Islet precursor cell (in vitro differentiated cells): ENCODE data around the gene STEEP1.
A peak's percentile ranks its signal among the peaks of the same experiment; 100 is the strongest.
"Not testable (repeated sequence)": the region's sequence is repeated elsewhere in the genome, so short reads cannot be mapped to it uniquely, and the experiment has no call there.

Source experiments
- DNase-seq: peaks from one replicate; pipeline ENCODE4 v3.0.0-alpha.2; 2018

The STEEP1 gene

DNA sequence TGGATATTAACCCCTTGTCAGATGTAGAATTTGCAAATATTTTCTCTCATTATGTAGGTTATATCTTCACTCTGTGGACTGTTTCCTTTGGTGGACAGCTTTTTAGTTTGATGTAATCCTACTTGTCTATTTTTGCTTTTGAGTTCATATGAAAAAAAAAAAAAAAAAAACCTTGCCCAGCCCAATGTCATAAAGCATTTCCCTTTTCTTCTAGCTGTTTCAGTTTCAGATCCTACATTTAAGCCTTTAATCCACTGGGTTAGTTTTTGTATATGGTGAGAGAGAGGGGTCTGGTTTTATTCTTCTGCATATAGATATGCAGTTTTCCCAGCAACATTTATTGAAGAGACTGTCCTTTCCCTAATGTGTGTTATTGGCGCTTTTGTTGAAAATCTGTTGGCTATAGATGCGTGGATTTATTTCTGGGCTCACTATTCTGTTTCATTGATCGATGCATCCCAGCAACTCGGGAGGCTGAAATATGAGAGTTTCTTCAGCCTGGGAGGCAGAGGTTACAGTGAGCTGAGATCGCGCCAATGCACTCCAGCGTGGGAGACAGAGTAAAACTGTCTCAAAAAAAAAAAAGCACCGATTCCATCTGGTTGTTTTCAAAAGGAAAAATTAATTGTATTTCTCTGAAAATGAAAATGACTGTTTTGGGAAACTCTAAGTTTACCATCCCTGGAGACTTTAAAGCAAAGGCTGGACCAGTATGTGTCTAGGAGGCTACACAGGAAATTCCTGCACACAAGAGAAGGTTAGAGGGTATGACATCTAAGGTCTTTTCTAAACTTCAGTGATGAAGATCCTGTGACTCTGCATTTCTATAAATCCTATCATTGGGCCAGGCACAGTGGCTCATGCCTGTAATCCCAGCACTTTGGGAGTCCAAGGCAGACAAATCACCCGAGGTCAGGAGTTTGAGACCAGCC is 35.6 kb downstream of the STEEP1 start:
- DNase-seq = no peak

GRCh38 chrX:119523664-119524184 is 41.5 kb downstream of the STEEP1 start:
- no peak for DNase-seq

- DNase-seq = no peak
These were observed 44.0 kb downstream of the STEEP1 start for GRCh38 chrX:119521246-119521645.

DNA sequence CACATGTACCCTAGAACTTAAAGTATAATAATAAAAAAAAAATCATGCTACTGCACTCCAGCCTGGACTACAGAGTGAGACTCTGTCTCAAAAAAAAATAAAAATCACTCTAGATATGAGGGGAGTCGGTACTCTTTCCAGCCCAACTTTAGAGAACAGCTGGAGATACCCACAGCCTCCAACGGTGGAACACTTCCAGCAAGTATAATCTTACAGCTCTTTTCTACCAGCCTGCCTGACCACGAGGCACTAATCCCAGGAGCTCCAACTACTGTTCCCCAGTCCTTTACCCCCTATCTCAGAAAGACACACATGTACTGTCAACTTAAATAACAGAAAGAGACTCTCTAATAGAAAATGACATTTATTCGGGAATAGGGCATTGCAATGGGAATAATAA is 46.8 kb downstream of the STEEP1 start:
- no peak for DNase-seq

DNA sequence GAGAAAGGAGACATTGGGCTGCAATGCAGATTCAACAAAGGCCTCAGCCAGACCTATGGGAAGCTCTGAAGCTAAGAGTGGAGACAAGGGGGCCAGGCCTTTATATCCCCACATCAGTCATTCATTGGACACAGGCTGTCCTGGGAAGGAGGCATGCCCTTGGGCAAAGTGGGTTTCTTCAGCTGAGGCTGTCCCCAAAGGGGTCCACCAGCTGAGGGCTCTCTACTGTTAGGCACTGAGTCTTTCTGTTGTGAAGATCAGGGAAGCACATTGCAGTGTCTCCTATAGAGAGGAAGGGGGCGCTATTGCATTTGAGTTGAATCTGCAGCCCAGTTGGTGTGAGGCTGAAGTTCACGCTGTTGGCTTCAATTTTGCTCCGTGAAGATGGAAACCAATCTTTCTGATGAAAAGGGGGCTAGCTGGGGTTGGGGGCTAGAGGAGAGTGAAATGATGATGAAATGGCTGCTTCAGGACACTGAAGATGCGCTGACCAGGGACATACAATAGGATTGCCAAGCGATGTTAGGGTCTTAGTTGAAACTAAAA is 49.0 kb downstream of the STEEP1 start:
- peak; percentile 59 for DNase-seq

- DNase-seq = peak; percentile 89
These were observed 52.9 kb downstream of the STEEP1 start for GRCh38 chrX:119512146-119512800.

DNA sequence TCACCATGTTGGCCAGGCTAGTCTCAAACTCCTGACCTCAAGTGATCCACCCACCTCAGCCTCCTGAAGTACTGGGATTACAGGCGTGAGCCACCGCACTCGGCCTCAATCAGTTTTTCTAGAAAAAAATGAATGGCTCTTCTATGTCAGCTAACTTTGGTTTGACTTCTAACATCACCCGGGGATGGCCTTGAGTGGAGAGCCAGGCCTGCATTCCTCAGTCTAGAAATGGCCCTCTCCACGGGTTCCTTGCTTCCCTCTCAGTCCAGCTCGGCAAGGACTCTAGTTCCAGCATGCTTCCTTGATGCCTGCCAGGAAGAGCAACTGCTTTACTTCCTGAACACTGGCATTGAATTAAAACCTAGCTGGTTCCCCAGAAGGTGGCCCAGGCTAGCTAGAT is 58.0 kb downstream of the STEEP1 start:
- DNase-seq = peak; percentile 53

DNA sequence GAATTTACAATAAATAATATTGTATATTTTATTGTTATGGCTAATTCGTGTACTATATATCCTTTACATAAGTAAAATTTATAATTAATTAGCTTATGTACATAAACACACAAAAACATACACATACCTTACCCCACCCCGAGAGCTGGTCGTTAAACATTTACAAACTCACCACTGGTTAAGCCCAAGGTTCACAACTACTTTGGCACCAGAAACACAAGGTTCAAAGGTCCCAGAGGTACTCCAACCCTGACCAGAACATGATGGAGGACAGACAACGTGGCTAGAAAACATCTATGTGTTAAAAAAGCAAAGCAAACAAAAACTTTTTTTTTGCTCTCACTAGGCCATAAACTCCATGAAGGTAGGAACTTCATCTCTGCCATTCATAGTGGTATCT is 59.3 kb downstream of the STEEP1 start:
- DNase-seq = peak; percentile 5

- peak; percentile 20 for DNase-seq
These were observed 60.1 kb downstream of the STEEP1 start for GRCh38 chrX:119505145-119505544.

DNA sequence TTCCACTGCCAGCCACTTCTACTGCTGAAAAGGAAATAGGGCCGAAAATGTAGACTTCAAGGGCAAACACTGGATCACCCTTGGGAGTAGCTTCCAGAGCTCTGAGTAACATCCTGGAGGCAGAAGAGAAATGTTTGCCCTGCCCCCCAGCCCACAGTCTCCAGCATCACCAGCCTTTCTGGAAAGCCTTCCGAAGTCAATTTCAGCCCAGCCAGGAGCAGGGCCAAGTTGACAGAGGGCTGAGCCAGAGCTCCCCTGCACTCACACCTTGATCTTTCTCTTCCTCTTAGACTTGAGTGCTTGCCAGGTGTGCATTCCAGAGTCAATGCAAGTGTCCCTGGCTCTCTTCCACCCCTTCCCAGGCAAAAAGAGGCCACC is 61.7 kb downstream of the STEEP1 start:
- DNase-seq = peak; percentile 84

GRCh38 chrX:119502727-119503483 is 62.3 kb downstream of the STEEP1 start:
- DNase-seq = no peak

DNA sequence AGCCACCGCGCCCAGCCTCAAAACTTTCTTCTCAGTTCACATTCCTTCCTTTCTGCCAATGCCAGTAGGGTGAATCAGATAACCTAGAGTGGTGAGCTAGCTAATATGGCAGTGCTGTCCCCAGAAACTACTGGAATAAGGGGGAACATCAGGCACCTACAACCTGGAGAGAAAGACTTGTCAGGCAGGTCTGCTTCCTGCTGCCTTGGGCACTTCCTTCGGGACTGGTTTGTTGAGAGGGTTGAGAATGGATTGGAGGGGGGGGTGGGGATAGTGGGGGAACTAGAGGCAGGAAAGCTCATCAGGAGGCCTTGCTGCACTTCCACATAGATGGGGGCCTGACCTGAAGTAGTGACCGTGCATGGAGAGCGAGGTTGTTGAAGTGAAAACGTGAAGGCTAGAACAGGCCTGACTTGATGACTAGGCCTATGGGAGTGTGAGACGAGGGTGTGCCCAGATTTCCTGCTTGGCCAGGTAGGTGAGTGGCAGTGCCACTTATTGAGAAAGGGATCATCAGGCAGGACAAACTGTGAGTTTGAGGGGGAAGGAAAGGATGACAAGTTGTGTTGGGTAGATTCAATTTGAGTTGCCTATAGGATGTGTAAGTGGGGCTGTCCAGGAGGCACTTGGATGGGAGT is 63.6 kb downstream of the STEEP1 start:
- no peak for DNase-seq

DNA sequence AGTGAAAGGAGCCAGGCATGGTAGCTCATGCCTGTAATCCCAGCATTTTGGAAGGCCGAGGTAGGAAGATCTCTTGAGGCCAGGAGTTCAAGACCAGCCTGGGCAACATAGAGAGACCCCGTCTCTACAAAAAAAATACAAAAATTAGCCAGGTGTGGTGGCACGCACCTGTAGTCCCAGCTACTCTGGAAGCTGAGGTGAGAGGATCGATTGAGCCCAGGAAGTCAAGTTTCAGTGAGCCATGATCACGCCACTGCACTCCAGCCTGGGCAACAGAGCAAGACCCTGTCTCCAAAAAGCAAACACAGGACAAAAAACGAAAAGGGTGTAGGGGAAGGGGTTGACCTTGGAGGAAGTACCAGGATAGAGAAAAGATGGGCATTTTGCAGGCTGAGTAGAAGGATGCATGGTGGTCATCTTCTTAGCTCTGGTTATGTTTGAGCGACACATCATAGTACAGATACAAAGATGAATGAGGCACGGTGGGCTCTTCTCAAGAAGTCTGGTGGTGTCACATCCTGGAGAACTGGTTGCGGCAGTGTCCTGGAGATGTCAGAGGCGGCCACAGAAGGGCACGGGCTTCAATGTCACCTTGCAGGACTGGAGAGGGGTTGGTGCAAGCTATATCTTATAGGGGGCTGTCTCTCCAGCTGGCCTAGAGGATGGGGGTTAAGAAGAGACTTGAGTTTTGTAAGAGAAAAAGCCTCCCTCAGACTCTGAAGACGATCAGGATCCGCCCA is 65.0 kb downstream of the STEEP1 start:
- no peak for DNase-seq

DNA sequence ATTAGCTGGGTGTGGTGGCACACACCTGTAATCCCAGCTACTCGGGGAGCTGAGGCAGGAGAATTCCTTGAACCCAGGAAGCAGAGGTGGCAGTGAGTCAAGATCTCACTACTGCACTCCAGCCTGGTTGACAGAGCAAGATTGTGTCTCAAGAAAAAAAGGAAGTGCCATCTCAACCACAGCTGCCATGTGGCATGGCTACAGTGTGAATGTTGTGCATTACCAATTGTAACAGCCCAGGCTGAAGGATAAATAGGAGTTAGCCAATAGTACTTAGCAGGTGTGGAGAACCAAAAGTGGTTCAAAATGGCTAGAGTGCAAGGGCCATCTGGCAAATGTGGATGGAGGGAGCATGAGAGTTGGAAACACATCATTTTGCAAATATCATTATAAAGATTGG is 68.0 kb downstream of the STEEP1 start:
- no peak for DNase-seq

DNA sequence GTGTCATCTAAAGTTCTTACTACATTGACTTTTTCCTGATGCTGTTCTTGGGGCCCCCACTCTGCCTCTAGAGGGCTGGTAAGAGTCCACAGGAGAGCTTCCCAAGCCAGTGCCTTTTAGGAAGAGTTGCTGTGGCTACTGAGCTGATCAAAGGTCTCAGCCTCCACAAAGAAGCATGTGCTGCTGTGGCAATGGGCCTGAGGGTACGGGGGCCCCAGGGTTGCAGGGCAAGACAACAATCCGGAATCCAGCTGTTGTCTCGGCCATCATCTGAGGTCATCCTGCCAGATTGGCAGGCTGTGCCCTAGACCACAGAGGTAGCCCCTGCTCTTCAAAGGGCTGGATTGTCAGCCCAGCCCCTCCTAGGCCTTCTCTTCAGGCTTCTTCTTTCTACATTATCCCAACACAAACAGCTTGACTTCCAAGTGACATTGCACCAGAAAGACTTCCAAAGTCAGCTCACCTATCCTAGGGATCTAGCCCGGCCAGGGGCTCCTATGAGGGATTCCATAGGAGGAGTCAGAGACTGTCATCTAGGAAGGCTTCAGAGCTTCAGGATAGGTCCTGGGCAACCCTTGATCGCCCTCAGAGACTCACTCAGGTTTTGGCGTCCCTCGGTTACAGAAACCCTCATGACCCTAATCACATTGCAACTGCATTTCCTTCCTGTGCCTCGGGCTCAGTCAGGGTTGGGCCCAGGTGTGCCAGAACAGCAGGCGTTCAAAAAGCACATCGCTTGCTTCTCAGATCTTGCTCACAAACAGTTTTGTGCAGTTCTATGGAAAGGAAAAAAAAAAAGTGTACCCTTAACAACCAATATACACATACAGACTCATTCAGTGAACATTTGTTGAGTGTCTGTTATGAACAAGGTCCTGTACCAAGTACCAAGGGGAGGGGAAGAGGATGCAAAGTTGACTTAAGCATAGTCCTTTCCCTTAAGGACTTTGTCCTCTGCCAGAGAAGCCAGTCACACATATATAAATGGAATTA is 69.2 kb downstream of the STEEP1 start:
- no peak for DNase-seq

GRCh38 chrX:119493851-119494495 is 71.2 kb downstream of the STEEP1 start:
- not testable (repeated sequence) for DNase-seq

DNA sequence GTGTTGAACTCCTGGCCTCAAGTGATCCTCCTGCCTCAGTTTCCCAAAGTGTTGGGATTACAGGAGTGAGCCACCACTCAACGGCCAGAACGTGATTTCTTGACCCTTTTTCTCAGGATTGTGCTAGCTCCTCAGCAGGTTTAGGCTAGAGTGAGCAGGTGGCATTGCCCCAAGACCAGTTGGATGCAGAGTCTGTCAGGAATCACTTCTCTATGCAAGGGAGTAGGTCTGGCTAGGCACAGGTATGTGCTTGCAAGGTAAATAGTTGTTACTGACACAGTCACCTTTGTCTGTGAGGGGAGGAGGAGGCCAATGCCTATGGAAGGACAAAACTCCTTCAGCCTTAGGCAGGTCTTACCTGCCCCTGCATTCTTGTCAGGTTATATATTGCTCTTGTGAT is 72.7 kb downstream of the STEEP1 start:
- DNase-seq = no peak

- no peak for DNase-seq
These were observed 75.8 kb downstream of the STEEP1 start for GRCh38 chrX:119489212-119490074.

DNA sequence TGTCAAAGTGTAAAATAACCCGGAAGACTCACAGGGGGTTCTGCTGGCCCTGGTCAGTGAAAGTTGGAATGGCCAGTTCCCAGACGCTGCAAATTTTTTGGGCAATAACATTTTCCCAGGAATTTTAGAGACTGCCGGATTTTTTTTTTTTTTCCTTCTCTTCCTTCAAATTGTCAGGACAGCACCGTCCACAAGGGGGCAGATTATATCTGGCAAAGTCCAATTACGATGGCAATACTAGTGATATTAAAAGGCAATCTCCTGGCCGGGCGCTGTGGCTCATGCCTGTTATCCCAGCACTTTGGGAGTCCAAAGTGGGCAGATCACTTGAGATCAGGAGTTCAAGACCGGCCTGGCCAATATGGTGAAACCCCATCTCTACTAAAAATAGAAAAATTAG is 76.5 kb downstream of the STEEP1 start:
- no peak for DNase-seq
